Measurements from ENCODE around the gene STX18. TPM values are rescaled to one million over a fixed set of nuclear protein-coding genes. Genes with fewer than 3 reads are reported as not detected.
A peak's percentile ranks its signal among the peaks of the same experiment; 100 is the strongest.
"Not testable (repeated sequence)": the region's sequence is repeated elsewhere in the genome, so short reads cannot be mapped to it uniquely, and the experiment has no call there.

Gene STX18
- polyA plus RNA-seq (ENCODE audit: insufficient read length in 4 of 4) = 10 to 100 TPM; 54.3 to 74.0 (median 69.0) TPM

DNA sequence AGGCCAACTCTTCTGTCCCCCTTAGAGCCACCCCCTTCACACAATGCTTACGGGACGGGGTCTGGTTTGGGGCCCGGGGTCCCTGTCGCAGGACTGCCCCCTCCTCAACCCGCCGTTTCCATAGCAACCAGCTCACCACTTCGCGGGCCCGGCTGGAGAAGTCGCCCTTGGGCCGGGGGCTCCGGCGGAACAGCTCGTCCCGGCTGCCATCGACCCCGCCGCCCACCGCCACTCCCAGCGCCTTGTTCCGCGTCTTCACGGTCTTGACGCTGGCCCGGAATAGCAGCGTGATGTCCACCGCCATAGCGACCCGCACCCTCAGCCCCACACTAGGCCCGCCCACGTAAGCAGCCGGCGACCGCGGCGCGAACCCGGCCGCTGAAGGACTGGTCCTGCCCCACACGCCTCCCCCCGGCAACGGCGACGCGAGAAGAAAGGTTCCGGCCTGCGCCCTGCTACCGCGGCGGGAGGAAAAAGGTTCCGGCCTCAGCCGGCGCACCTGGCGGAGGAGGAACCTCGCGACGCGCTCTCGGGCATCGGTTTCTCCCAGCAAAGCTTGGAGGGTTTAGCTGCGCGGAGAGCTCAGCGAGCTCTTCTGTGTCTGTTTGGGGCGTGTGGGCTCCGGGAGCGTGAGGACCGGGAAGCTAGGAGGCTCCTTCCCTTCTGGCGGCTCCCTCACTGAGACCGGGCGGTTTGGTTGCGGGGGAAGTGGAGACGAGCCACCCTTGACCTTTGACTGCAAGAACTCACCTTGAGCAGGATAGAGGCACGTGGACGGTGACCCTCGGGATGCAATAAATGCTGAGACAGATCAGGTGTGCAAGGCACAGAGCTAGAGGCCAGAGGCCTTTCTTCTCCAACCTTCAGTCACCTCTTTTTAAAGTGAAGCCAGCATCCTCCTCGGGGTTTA, at the start of gene STX18:
STX18 (minus strand) TSS at position 388 of the 910 bp plus-strand sequence; CDS start at position 304, 84 bp downstream.
- peak; percentile 70 to 88 (median 83) for DNase-seq (ENCODE audit: low read depth in 4 of 4, low spot score in 2 of 4)

DNA sequence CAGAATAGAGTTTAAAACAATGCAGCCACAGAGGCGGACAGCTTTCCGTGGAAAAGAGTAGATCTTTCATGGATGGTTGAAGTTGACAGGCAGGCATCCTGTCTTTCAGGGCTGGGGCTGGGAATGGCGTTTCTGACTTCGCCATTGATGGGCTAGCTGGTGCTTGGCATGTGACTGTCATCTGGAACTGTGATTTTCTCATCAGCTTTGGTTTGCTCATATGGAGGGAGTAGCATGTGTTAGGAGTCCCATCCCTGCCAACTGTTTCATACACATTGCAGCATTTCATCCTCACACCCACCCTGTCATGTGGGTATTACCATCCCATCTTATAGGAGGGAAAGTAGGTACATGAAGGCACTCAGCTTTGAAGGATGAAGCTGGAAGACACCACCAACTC, 49.2 kb upstream of the STX18 start:
- no peak for DNase-seq (ENCODE audit: low read depth in 4 of 4, low spot score in 2 of 4)

DNA sequence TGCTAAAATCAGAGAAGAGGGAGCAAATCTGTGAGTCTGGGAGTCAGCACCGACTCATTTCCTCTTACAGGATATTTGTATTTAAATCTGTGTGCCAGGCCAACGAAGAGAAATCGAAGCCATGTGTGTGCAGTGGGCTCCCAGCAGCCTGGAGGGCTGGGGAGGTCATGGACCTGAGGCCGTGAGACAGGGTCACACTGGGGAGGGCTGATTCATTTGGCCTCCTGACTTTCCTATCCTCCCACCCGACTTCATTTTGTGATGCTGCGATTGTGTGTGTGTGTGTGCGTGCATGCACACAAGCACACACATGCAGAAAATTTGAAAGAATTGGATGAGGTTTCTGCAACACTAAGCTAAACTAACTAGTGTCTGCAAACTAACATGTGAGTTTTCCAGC, 48.7 kb upstream of the STX18 start:
- no peak for DNase-seq (ENCODE audit: low read depth in 4 of 4, low spot score in 2 of 4)

DNA sequence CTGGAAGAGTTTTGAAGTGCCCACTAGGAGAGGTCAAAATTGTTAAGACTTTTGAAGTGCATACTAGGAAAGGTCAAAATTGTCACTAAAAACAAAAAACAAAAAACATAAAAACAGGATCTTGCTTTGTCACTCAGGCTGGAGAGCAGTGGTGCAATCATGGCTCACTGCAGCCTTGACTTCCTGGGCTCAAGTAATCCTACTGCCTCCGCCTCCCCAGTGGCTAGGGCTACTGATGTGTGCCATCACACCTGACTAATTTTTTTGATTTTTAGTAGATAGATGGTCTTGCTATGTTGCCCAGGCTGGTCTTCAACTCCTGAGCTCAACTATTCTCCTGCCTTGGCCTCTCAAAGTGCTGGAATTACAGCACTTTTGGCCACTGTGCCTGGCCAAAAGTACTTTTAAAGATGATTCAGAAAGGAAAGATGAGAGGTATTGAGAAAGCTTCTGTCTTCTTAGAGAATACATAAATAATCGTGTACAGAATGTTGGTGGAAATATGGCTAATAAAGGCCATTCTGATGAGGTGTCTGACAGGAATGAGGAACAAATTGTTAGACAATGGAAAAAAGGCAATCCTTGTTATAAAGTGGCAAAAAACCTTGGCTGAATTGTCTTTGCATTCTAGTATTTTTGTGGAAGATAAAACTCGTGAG, 43.3 kb upstream of the STX18 start:
- DNase-seq (ENCODE audit: low read depth in 4 of 4, low spot score in 2 of 4) = no peak

DNA sequence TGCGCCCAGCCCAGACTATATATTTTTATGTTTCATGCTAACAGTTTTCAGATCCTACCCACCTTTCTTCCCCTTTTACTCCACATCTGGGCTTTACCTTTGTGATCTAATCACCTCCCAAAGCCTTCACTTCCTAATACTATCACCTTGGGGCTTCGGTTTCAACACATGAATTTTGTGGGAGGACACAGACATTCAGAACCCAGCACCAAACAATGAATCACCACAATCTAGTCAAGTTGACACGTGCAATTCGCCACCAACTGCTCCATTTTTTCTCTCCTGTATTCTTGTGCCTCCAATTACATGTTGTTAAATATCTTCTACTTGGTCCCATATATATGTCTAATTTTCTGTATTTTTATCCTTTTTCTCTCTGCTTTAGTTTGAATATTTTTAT, 41.8 kb upstream of the STX18 start:
- no peak for DNase-seq (ENCODE audit: low read depth in 4 of 4, low spot score in 2 of 4)

DNA sequence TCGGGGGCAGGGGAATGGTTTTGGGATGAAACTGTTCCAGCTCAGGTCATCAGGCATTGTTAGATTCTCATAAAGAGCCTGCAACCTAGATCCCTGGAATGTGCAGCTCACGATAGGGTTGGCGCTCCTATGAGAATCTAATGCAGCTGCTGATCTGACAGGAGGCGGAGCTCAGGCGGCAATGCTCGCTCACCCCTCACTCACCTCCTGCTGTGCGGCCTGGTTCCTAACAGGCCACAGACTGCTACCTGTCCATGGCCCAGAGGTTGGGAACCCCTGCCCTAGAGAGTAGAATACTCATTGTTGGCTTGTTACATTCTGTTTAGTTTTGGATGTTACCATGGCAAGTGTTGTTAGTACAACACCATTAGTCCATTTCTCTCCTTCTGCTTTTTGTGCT, 40.8 kb upstream of the STX18 start:
- no peak for DNase-seq (ENCODE audit: low read depth in 4 of 4, low spot score in 2 of 4)

DNA sequence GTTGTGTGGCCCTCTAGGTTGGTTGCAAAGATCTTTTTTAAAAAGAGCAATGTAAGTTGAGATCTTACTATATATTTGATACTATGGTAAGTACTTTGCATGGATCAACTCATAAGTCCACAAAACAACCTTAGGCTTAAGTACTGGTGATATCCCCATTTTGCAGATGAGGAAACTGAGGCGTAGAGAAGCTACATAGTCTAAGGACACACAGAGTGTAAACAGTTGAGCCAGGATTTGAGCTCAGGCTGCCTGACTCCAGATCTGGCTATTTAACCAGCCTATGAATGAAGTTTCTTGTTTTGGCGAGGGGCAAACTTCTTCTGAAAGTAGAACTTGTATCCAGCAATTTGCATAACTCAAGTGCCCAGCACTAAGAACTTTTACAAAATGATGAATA, 38.6 kb upstream of the STX18 start:
- DNase-seq (ENCODE audit: low read depth in 4 of 4, low spot score in 2 of 4) = no peak

DNA sequence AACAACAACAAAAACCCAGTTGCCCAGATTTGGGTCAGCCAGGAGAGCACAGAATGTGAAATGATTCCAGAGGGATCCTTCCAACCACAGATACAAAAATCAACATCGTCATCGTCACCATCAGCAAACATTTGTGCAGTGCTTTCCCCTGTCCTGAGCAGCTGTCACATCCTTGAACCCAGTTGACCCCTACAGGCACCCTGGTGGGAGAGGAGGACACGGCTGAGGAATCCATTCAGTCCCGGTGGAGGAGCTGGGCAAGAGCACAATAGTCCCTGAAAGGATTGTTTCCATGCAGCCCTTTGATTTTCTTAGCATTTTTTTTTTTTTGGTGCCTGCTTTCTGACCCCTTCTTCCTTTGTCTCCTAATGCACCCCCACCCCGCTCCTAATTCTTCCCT, 37.1 kb upstream of the STX18 start:
- no peak for DNase-seq (ENCODE audit: low read depth in 4 of 4, low spot score in 2 of 4)

DNA sequence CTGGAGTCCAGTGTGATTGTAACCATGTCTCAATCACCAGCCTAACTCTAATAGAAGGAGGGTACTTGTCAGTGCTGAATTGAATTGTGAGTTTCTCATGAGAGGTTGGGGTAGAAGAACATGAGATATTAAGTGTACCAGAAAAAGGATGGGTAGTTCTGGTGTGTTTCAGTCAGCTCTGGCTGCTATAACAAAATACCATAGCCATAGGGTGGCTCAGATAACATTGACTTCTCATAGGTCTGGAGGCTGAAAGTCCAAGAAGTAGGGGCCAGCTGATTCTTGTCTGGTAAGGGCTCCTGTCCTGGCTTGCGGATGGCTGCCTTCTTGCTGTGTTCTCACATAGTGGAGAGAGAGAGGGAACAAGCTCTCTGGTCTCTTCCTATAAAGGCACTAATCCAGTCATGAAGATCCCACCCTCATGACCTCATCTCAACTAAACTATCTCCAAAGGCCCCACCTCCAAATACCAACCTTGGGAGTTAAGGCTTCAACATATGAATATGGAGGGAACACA, 35.6 kb upstream of the STX18 start:
- DNase-seq (ENCODE audit: low read depth in 4 of 4, low spot score in 2 of 4) = no peak

DNA sequence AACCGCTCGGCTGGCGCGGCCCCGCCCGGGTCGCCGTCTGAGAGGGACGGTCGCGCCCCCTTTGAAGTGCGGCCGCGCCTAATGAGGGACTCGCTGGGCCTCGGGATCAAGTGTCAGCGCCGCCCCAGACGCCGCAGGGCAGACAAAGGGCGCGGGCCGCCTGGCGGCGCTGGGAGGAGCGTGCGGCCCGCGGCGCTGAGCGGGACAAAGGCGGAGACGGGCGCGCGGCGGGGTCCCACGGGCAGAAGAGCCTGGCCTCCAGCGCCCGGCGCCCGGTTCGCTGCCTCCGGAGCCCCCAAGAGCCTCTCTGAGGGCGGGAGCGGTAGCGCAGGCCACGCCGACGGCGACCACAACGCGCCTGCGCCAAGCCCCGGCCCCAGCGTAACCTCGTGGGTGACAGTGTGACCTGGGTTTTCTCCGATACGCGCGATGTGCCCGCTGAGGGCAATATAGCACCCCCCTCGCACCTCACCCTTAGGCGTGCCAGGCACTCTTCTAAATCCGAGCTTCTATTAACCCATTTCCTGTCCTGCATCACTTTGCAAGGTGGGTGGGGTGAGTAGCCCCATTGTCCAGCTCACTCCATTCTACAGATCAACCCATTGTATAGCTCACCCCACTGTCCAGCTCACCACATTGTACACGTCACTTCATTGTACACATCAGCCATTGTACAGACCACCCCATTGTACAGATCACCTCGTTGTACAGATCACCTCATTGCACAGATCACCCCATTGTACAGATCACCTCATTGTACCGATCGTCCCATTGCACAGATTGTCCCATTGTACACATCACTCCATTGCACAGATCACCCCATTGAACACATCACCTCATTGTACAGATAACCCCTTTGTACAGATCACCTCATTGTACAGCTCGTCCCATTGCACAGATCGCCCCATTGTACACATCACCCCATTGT, 33.7 kb upstream of the STX18 start:
- peak in 3 of 4 donors; percentile 31 to 55 (median 52) for DNase-seq (ENCODE audit: low read depth in 4 of 4, low spot score in 2 of 4)

DNA sequence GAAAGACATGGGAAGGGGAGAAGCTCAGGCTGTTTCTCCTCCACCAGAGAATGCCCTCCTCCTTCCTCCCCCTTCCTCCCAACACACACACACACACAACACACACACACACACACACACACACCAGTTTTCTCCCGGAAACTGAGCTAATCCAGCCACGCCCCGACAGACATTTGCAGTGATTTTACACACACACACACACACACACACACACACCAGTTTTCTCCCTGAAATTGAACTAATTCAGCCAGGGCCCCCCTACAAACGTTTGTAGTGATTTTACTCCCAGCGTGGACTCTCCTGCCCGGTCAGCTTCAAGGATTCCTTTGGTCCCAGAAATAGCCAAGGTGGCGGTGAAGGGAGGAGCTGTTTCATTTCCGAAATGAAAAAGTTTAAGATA, 32.9 kb upstream of the STX18 start:
- peak; percentile 73 to 84 (median 78) for DNase-seq (ENCODE audit: low read depth in 4 of 4, low spot score in 2 of 4)

DNA sequence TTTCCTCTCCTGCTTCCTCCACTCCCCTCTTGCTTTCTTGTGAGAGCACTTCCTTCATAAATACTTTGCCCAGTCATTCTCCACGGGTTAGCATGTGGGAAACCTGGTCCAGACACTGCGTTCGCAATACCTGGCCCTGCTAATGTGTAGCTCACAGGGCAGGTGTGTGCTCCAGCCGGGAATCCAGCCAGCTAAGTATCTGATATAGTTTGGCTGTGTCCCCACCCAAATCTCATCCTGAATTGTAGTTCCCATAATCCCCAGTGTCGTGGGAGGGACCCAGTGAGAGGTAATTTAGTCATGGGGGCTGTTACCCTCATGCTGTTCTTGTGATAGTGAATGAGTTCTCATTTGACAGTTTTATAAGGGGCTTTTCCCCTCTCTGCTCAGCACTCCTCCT, 32.2 kb upstream of the STX18 start:
- DNase-seq (ENCODE audit: low read depth in 4 of 4, low spot score in 2 of 4) = no peak

DNA sequence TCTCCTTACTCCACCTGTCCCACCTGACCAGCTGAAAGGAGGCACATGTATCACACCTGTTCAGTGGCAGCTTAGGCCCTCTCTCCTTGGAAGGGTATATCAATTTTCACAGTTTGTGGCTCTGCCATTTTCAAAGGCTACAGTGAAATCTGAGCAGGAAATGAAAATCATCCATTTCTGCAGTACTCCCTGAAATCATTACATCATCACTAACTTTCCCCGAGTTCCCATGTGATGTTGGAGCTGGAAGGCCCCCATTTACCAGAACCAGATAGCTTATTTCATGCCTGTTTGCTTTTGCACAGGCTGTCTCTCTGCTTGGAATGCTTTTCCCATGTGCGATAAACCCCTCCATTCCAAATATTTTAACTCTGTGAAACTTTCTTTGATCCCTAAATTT, 31.0 kb upstream of the STX18 start:
- no peak for DNase-seq (ENCODE audit: low read depth in 4 of 4, low spot score in 2 of 4)

DNA sequence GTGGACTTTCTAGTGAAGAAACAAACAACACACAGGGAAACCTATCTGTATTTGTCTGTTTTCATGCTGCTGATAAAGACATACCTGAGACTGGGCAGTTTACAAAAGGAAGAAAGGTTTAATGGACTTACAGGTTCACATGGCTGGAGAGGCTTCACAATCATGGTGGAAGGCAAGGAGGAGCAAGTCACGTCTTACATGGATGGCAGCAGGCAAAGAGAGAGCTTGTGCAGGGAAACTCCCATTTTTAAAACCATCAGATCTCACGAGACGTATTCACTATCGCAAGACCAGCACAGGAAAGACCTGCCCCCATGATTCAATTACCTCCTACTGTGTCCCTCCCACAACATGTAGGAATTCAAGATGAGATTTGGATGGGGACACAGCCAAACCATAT, 28.0 kb upstream of the STX18 start:
- not testable (repeated sequence) for DNase-seq (ENCODE audit: low read depth in 4 of 4, low spot score in 2 of 4)

DNA sequence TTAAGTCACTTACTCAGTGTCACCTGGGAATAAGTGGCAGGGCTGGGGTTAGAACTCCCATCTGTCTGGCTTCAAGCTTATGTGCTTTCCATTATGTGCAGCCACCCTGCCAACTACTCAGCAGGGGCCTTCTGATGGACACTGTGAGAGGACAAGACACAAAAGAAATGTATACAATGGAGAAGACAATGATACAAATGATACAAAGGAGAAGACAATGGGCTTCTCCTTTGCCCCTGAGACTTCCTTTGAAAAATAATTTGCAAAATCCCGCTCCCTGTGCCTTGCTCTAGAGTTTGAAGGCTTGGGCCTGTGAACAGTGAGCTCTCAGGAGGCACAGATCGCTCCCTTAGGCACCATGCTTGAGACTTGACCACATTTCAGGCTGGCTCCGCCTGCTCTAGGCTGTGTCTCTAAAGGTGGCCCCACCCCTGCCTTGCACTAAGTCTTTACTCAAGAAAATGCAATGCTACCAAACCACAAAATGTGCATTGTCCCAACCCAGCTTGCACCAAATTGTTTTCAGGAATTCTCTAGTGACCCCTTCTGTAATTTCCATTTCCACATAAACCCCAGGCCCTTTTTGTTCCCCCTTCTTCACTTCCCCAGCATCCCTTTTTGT, 27.1 kb upstream of the STX18 start:
- DNase-seq (ENCODE audit: low read depth in 4 of 4, low spot score in 2 of 4) = no peak

DNA sequence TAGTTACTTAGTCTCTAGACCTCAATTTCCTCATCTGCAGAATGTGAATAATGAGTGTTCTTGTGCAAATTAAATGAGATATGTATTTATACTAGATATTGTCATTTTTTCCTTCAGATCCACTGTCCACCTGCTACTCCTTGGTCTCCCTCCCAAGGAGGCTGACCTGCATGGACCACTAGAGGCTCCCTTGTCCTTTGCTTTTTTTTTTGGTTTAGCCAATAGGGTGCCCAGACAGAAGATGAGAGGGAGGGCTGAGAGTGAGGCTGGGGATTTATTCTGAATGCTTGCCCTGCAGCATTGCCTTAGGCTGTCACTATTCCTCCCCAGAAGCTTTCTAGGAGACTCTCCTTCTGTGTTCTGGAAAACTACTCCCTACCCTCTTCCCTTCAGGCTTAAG, 24.5 kb upstream of the STX18 start:
- DNase-seq (ENCODE audit: low read depth in 4 of 4, low spot score in 2 of 4) = not testable (repeated sequence)

DNA sequence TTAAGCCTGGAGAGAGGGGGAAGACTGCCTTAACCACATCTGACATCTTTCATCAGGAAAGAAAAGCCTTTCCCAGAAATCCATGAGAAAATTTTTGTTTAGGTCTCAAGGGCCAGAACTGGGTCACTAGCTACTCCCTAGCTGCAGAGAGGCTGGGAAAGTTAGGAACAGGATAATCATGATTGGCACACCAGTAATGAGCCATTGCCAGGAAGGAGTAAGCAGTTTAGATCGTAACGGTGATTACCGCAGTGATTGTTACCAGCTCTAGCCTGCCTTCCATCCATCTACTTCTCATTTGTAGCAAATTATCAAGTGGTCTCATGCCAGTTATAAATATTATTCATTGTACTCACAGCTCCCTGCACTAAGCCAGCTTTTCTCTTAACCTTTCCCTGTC, 22.7 kb upstream of the STX18 start:
- no peak for DNase-seq (ENCODE audit: low read depth in 4 of 4, low spot score in 2 of 4)

DNA sequence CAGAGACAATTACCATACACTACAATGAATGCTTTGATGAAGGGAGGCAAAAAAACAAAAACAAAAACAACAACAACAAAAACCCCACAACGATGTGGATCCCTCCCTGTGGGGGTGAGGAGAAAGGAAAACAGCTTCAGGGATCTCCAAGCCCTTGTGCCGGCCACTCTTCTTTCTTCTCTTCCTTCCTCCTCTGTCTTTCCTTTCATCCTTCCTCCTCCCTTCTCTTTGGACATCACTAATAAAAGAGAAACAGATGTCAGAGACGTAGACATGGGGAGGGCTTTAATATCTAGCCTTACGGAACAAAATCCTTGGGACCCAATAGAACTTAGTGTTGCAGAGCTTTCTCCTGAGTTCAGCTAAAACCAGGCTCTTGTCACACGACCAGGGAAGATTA, 18.8 kb upstream of the STX18 start:
- DNase-seq (ENCODE audit: low read depth in 4 of 4, low spot score in 2 of 4) = no peak

DNA sequence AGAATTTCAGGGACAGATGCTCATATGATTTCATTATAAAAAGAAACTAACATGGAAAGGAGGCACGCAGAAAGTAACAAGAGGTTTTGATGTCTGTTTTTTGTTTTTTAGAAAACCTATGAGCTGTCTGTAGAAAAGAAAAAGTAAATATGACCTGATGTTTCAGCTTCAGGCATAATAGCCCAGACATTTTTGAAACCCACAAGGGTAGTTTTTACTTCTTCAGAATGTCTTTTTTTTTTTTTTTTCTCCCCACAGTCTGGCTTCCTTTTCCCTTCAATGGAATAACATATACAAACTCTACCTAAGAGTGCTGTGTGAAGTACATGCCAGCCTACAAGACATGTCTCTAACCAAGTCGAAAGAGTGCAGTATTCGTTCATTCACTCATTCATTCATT, 18.3 kb upstream of the STX18 start:
- no peak for DNase-seq (ENCODE audit: low read depth in 4 of 4, low spot score in 2 of 4)

DNA sequence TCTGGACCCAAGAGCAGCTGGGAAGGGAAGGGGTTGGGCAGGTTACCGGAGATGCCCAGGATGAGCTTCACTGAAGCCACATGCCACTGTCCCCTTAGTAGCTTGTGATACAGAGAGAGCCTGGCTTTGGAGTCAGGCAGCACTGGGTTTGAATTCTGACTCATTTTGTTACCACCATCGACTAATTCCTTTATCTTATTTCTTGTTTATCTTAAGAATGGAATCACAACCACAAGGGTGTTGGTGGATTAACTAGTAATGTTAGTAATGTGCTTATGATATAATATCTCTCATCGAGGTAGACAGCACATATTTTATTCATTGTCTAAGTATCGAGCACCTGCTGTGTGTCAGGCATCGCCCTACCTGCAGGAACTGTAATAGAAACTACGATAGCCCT, 17.7 kb upstream of the STX18 start:
- no peak for DNase-seq (ENCODE audit: low read depth in 4 of 4, low spot score in 2 of 4)

Data from left renal cortex interstitium (tissue), 4 donors.